ENCODE results near the gene LAMC1.

LAMC1 gene

GRCh38 chr1:183002797-183003196 lies 20.4 kb upstream of the LAMC1 start:
- no peaks in the 10 kb centered on the region for H3K36me3 Mint-ChIP-seq (ENCODE audit: low read depth)
- peaks cover 1% of the 10 kb centered on the region for H3K9me3 Mint-ChIP-seq
- H3K27ac Mint-ChIP-seq = no peak overlapping the region
- no peak overlapping the region for H3K4me3 Mint-ChIP-seq
- peaks cover 52% of the 10 kb centered on the region for H3K27me3 Mint-ChIP-seq
- H3K4me1 Mint-ChIP-seq (ENCODE audit: low read depth) = no peaks in the 10 kb centered on the region
- no peak for DNase-seq

GRCh38 chr1:183003203-183003602 lies 20.0 kb upstream of the LAMC1 start:
- Mint-ChIP-seq H3K4me1 (ENCODE audit: low read depth) (no peaks in the 10 kb centered on the region), H3K27me3 (peaks cover 52% of the 10 kb centered on the region)

GRCh38 chr1:183004141-183004540 lies 19.1 kb upstream of the LAMC1 start:
- Mint-ChIP-seq H3K4me1 (ENCODE audit: low read depth) (no peaks in the 10 kb centered on the region), H3K9me3 (peaks cover 1% of the 10 kb centered on the region), H3K27me3 (peaks cover 53% of the 10 kb centered on the region), H3K4me3 (no peak overlapping the region), H3K36me3 (ENCODE audit: low read depth) (no peaks in the 10 kb centered on the region), H3K27ac (no peak overlapping the region)
- no peak for DNase-seq

More at GRCh38 chr1:183003203-183003602, 20.0 kb upstream of the LAMC1 start:
- Mint-ChIP-seq H3K27ac (no peak overlapping the region), H3K4me3 (no peak overlapping the region), H3K9me3 (peaks cover 1% of the 10 kb centered on the region), H3K36me3 (ENCODE audit: low read depth) (no peaks in the 10 kb centered on the region)
- DNase-seq = no peak

GRCh38 chr1:183011859-183012258 lies 11.4 kb upstream of the LAMC1 start:
- Mint-ChIP-seq H3K9me3 (peaks cover 16% of the 10 kb centered on the region), H3K27me3 (peaks cover 59% of the 10 kb centered on the region)

GRCh38 chr1:183012301-183012994 lies 10.8 kb upstream of the LAMC1 start:
- no peak for DNase-seq
- Mint-ChIP-seq H3K9me3 (peaks cover 16% of the 10 kb centered on the region), H3K36me3 (ENCODE audit: low read depth) (no peaks in the 10 kb centered on the region), H3K27ac (no peak overlapping the region), H3K4me1 (ENCODE audit: low read depth) (no peaks in the 10 kb centered on the region), H3K27me3 (peaks cover 58% of the 10 kb centered on the region), H3K4me3 (no peak overlapping the region)

More at GRCh38 chr1:183011859-183012258, 11.4 kb upstream of the LAMC1 start:
- no peak overlapping the region for H3K27ac Mint-ChIP-seq
- no peaks in the 10 kb centered on the region for H3K4me1 Mint-ChIP-seq (ENCODE audit: low read depth)
- H3K4me3 Mint-ChIP-seq = no peak overlapping the region
- no peak for DNase-seq
- no peaks in the 10 kb centered on the region for H3K36me3 Mint-ChIP-seq (ENCODE audit: low read depth)

- Mint-ChIP-seq H3K36me3 (ENCODE audit: low read depth) (no peaks in the 10 kb centered on the region), H3K9me3 (peaks cover 3% of the 10 kb centered on the region), H3K4me3 (no peak overlapping the region), H3K27me3 (peaks cover 63% of the 10 kb centered on the region), H3K4me1 (ENCODE audit: low read depth) (peaks cover 13% of the 10 kb centered on the region), H3K27ac (no peak overlapping the region)
- DNase-seq = no peak
These were observed 4.0 kb upstream of the LAMC1 start for GRCh38 chr1:183019139-183019740.

- no peak overlapping the region for H3K4me3 Mint-ChIP-seq
- DNase-seq = no peak
- H3K4me1 Mint-ChIP-seq (ENCODE audit: low read depth) = peaks cover 19% of the 10 kb centered on the region
- H3K36me3 Mint-ChIP-seq (ENCODE audit: low read depth) = no peaks in the 10 kb centered on the region
- H3K27ac Mint-ChIP-seq = no peak overlapping the region
- H3K27me3 Mint-ChIP-seq = peaks cover 68% of the 10 kb centered on the region
- H3K9me3 Mint-ChIP-seq = peaks cover 3% of the 10 kb centered on the region
These were observed 3.4 kb upstream of the LAMC1 start for GRCh38 chr1:183019860-183020259.

GRCh38 chr1:183021405-183022201 lies 1.6 kb upstream of the LAMC1 start:
- Mint-ChIP-seq H3K4me3 (no peak overlapping the region), H3K4me1 (ENCODE audit: low read depth) (peaks cover 19% of the 10 kb centered on the region), H3K27ac (no peak overlapping the region), H3K36me3 (ENCODE audit: low read depth) (no peaks in the 10 kb centered on the region), H3K27me3 (peaks cover 71% of the 10 kb centered on the region), H3K9me3 (no peaks in the 10 kb centered on the region)
- no peak for DNase-seq

- no peaks in the 10 kb centered on the region for H3K9me3 Mint-ChIP-seq
These were observed 746 bp upstream of the LAMC1 start for GRCh38 chr1:183022202-183023145.

GRCh38 chr1:183023601-183024316 lies 539 bp downstream of the LAMC1 start:
- peak; percentile 59 for DNase-seq
- Mint-ChIP-seq H3K36me3 (ENCODE audit: low read depth) (no peaks in the 10 kb centered on the region), H3K4me3 (peak overlapping the region; percentile 73), H3K9me3 (no peaks in the 10 kb centered on the region), H3K27ac (peak overlapping the region; percentile 23), H3K4me1 (ENCODE audit: low read depth) (peaks cover 19% of the 10 kb centered on the region), H3K27me3 (peaks cover 76% of the 10 kb centered on the region)

More at GRCh38 chr1:183022202-183023145, 746 bp upstream of the LAMC1 start:
- H3K27me3 Mint-ChIP-seq = peaks cover 72% of the 10 kb centered on the region
- peak overlapping the region; percentile 72 for H3K4me3 Mint-ChIP-seq
- H3K36me3 Mint-ChIP-seq (ENCODE audit: low read depth) = no peaks in the 10 kb centered on the region
- H3K4me1 Mint-ChIP-seq (ENCODE audit: low read depth) = peaks cover 19% of the 10 kb centered on the region
- peak; percentile 44 for DNase-seq
- peak overlapping the region; percentile 76 for H3K27ac Mint-ChIP-seq

GRCh38 chr1:183024317-183025009 lies 1.2 kb downstream of the LAMC1 start:
- Mint-ChIP-seq H3K27ac (peak overlapping the region; percentile 23), H3K36me3 (ENCODE audit: low read depth) (no peaks in the 10 kb centered on the region)
- no peak for DNase-seq

GRCh38 chr1:183025010-183025337 lies 1.8 kb downstream of the LAMC1 start:
- Mint-ChIP-seq H3K27me3 (peaks cover 86% of the 10 kb centered on the region), H3K4me1 (ENCODE audit: low read depth) (peaks cover 19% of the 10 kb centered on the region), H3K4me3 (no peak overlapping the region), H3K27ac (no peak overlapping the region), H3K36me3 (ENCODE audit: low read depth) (no peaks in the 10 kb centered on the region), H3K9me3 (no peaks in the 10 kb centered on the region)
- no peak for DNase-seq

More at GRCh38 chr1:183024317-183025009, 1.2 kb downstream of the LAMC1 start:
- Mint-ChIP-seq H3K9me3 (no peaks in the 10 kb centered on the region), H3K4me1 (ENCODE audit: low read depth) (peaks cover 19% of the 10 kb centered on the region), H3K4me3 (peak overlapping the region; percentile 73), H3K27me3 (peaks cover 83% of the 10 kb centered on the region)

Measured in activated T-cell treated with anti-CD3 and anti-CD28 coated beads, Interleukin-2, amount 50 U/mL, for 24 hours (primary cell).